Umbilical cord (tissue), 2 donors: ENCODE results near the gene CCDC57. TPM values are rescaled to one million over a fixed set of nuclear protein-coding genes. Genes with fewer than 3 reads are reported as not detected.
"Not testable (repeated sequence)": the region's sequence is repeated elsewhere in the genome, so short reads cannot be mapped to it uniquely, and the experiment has no call there.

Experiments
- DNase-seq: peaks from one replicate; pipeline ENCODE4 v3.0.0-alpha.2; 2015; ENCODE audit warnings: low spot score
- total RNA-seq: library from RNA; depleted of rRNA; stranded (reverse); fragments of >200 nt; gene quantifications from one replicate; pipeline ENCODE4 v1.2.3, GENCODE V29; 2014; ENCODE audit warnings: low replicate concordance; ENCODE audit not compliant: insufficient read depth

Gene CCDC57
- total RNA-seq, 1 donor from 2014 or later: 17.1 TPM

DNA sequence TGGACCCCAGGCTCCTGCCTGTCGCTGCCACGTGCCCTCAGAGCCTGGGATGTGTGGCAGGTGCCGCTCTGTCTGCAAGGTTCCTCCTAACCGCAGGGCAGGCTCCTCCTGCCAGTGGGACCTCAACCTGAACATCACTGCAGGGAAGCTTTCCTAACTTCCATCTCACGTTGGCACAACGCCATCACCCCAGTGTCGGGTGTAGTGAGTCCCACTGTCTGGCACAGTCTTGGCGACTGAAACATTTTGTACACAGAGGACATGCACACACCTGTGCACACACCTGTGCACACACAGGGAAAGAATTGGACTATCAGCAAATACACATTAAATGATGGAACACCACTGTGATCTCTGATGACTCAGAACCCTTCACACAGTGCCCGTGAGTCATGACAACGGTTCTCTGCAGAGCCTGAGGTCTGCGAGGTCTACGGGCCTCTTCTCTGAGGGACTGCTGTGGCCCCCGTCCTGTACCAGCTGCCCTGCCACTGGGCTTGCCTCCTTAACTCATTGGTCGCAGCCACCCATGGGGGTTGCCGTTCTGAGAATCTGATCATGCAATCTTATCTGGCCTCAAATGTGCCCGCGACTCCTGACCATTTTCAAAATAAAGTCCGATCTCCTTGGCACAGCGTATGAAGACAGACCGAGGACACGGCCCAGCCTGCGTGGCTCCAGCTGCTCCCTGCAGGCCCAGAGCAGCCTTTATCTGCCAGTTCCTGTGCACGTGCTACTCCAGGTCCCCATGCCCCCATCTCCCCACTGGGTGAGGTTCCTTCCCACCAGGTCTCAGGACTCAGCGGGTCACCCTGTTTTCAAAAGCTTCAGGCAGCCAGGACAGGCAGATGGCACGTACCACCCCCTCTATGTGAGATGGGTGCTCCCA lies 7.6 kb downstream of the CCDC57 start:
- peak; percentile 61 for DNase-seq

DNA sequence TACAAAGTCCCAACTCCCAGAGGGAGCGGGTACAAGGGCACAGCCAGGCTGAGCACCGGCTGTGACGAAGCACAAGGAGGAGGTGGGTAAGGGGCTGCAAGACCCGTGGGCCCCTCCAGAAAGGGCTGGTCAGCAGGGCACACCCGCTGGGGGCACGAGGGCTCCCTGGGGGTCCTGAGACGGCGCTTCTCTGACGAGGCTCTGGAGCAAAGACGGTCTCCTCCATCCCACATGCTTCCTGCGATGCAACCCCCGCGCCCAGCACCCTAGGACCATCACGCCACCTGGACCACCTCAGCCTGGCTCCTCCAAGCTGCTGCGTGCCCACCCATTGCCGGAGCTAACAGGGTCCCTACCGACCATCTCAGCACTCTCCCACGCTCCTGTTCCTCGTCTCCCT lies 8.7 kb downstream of the CCDC57 start:
- no peak for DNase-seq

DNA sequence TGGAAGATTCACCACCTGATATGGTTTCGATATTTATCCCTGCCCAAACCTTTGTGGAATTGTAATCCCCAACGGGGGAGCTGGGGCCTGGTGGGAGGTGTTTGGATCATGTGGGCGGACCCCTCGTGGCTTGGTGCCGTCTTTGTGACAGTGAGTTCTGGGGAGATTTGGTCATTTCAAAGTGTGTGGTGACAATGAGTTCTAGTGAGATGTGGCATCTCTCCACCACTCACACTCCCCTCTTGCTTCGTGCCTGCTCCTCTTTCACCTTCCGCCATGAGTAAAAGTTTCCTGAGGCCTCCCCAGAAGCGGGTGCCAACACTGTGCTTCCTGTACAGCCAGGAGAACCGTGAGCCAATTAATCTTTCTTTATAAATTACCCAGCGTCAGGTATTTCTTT lies 9.7 kb downstream of the CCDC57 start:
- DNase-seq: no peak

DNA sequence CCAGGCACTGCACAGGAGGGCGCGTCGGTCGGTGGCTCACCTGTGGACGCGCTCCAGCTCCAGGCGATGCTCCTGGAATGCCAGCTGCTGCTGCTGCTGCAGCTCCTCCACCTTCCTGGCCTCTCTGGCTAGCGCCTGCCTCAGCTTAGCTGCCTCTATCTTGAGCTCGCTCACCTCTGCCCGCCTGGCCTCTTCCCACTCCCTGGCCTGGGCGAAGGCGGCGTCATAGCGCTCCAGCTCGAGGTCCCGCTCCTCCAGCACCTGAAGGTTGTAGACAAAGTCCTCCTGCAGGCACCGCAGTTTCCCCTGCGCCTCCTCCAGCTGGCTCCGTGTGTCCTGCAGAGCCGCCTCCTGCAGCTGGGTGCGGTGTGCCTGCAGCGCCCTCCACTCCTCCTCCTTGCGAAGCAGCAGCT lies 11.1 kb downstream of the CCDC57 start:
- DNase-seq: no peak

DNA sequence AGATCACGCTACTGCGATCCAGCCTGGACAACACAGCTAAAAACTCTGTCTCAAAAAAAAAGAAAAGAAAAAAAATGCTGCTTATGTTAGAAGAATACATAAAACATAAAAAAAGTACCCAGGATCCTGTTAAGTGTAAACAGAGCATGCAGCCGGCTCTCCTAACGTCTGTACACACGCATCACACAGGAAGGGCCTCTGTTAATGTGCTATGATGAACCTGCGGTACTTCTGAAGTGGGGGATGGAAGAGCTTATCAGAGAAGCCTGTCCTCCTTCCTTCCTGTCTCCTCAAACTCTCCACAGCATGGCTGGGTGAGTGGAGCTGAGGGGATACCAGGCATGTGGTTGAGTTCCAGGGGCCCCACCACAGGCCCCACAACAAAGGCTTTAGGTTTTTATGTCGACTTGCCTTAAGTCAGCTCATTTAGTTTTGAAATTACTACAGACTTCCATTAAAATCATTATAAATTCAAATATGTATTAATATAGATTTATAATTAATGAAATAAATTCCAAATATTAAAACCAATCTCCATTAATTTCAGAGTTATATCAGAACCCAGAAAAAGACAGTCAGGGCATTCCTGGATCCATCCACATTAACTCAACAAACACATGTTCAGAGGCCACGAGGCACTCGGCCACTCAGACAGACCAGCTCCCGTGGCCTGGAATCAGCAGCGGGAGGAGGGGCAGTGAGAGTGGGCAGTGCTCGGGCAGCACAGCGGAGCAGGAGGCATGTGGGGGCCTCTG lies 11.7 kb downstream of the CCDC57 start:
- DNase-seq: no peak

DNA sequence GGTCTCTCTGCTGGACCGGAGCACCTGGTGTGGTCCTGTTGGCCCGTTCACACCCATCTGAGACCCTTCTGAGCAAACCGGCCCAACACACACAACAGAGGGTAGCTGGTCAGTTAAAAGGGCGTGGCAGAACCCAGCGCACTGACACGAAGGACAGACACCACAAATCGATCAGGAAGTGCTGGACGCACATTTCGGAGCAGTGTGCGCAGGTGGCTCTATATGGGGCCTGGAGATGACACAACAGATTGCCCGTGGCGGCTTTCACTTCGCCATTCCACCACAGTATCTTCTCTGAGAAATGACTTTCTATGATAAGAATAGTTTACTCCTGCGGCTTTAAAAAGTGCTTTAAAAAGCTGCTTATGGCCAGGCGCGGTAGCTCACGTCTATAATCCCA lies 12.5 kb downstream of the CCDC57 start:
- DNase-seq: no peak

DNA sequence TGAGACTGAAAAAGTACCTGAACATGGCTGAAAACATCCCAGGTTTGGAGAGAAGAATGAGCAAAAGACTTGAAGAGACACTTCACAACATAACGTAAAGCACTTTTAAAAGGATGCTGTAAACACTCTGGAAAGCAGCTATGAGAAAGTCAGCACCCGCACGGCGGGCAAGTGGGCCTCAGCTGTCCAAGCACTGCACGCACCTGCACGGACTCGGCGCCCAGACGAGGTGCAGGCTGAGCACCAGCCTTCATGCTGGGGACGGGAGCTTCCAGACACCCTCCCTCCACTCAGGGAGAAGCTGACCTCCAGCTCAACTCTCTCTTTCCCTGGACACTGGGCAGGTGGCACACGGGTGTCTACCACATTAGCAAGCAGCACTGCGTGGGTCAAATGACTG lies 13.1 kb downstream of the CCDC57 start:
- no peak for DNase-seq

DNA sequence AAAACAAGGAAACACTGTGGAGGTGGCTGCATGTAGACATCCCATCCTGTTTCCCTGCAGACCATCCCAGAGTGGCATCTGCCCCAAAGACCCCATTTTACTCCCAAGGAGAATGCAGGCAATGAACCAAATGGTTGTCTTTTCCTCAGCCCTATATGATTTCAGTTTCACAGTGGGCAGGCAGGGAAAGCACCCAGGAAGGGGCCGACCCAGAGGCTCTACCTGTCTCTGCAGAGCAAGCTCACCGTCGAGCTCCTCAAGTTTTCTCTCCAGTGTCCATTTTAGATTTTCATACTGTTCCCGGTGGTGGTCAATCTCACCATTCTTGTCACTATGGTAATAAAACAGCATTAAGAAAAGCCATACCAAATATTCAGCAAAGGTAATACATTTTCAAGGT lies 14.6 kb downstream of the CCDC57 start:
- no peak for DNase-seq

DNA sequence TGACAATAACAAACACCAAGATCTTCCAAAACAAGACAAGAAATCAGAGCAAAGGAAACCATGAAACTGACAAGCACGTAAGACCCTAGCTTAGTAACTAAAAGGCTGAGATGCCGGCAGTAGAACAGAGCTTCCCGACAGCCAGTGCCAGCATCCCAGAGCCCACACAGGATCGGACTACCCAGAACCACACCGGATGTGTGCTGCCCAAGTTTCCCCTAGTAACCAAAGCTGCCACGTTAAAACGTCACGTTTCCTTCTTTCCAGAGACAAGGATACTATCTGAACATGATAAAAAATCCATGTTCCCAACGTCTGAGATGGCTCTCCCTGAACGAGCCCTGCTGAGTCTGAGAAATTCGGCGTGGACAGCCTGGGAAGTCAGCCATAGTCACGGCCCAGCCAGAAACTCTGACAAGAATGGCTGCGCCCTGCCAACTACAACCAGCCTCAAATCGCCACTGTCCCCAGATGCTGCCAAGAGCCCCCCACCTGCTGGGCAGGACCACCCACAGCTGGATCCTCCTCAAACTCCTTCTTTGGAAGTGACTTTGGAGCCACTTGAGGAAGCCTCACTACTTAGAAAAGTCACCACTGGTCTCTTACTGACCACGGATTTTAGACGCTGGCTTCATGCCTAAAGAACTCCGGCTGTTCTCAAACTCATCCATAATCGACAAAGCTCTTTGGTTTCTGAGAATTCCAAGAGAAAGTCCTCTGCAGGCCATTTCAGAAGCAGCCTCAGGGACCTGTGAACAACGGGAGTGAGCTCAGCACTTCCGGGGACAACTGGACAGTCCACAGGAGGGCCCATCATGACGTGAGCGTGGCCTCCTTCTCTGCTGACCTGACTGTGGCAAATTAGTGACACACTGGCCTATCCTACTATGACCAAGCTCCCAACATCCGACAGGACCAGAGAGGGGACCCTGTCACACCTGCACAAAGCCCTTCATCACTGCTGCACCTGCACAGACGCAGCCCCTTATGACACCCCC lies 16.7 kb downstream of the CCDC57 start:
- no peak for DNase-seq

DNA sequence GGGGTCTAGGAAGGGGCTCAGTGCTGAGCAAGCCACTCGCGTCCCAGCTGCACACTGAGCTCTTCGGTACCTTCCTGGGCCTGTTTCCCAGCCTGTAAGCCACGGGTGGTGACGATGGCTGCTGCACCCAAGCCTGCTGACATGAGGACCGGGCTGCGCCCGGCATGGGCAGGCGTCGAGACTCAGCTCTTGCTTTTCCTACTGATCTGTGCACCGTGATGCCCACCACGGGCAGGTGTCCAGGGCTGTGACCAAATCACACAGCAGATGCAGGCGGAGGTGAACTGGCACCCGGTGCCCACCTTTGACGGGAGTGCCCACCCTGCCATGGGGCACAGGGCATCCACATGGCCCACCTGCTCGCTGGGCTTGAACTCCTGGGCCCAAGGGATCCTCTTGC lies 17.9 kb downstream of the CCDC57 start:
- no peak for DNase-seq

DNA sequence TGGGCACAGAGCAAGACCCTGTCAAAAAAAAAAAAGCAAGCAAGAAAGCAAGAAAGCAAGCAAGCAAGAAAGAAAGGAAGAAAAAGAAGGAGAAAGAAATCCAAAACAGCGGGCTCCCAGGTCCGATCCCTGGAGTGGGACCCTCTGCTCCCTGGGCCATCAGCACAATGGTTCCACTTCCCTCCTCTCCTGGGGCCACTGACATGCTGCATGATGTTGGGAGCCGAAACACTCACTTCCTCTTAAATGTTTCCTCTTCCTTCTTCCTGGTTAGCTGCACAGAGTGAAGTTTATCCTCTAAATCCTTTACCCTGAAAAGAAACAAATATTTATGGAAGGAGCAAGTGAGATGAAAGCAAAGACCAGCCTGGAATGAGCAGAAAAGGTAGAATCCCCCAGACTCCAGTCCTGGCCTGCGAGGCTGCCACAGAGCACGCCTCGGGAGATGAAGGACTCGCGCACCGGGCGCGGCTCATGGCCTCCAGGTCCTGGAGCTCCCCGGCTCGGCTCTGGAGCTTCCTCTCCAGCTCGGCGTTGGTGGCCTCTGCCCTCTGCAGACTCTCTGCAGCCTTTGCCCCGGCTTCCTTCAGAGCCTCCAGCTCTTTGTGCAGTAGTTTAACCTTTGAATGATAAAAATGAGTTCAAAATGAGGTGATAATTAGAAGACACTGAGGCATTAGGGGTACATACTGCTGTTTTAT lies 19.0 kb downstream of the CCDC57 start:
- DNase-seq: no peak

DNA sequence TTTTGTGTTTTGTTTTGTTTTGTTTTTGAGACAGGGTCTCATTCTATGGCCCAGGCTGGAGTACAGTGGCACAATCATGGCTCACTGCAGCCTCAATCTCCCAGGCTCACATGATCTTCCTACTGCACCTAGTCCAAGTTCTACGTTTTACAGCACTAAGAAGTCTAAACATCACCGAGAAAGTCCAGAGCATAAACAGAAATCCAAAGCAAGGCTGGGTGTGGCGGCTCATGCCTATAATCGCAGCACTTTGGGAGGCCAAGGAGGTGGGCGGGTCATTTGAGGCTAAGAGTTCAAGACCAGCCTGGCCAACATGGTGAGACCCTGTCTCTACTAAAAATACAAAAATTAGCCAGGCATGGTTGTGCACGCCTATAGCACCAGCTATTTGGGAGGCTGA lies 19.6 kb downstream of the CCDC57 start:
- not testable (repeated sequence) for DNase-seq

DNA sequence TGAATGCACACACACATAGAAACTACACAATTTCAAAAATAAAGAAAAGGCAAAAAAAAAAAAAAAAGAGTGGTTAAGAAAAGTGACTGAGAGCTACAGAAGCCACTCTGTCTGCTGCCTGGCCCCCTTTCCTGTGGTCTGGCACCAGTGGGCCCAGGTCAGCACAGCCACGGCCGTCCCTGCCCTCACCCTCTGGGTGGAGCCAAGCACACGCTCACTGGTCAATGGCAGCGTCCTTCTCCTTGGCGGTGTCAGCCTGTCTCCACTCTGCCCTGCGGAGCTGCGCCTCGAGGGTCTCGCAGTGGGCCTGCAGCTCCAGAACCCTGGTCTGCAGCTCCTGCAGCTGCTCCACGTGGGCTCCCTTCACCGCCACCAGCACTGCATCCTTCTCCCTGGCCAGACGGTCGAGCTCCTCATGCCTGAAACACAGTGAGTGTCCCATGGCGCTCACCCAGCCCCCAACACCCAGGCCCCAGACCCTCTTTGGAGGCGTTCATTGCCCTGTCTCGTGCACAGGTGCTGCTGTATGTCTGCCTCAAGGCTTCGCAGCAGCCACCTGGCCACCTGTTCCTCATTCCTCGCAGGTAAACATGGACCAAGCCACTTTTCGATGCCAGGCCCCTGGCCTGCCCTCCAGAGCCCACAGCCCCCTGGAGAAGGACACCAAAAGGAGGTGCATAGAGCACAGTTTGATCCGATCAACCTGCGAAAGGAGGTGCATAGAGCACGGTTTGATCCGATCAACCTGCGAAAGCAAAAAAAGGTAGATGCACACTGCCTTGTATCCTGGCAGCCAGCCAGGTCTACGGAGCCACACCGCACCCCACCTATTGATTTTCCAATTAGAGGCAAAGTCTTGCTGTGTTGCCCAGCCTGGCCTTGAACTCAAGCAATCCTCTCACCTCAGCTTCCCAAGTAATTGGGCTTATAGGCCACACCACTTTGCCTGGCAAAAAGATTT lies 24.4 kb downstream of the CCDC57 start:
- DNase-seq: no peak

DNA sequence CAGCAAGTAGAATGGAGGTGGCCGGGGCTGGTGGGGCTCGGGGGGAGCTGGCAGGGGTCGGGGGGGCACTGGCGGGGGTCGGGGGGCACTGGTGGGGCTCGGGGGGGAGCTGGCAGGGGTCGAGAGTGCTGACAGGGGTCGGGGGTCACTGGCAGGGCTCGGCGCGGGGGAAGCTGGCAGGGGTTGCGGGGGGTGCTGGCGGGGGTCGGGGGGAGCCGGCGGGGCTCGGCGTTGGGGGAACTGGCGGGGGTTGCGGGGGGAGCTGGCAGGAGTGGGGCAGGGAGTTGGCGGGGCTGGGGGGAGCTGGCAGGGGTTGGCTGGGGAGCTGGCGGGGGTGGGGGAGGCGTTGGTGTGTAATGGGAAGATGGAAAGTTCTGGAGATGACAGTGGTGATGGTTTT lies 25.1 kb downstream of the CCDC57 start:
- DNase-seq: no peak

DNA sequence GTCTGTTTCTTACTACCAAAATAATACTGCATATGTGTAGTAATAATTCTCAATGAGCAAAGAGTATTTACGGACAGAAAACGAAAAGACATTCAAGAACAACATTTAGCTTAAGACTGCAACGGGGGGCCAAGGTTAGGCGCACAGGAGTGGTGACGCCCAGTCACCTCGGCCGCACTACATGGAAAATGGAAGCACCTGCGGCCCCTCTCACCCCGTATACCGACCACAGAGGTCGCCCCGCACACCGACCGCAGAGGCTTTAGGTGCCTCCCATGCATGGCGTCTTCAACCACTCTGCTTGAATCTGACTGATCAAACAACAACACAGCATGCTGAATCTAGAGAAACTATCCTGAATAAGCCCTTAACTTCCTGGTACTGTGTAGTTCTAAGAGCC lies 26.4 kb downstream of the CCDC57 start:
- no peak for DNase-seq

DNA sequence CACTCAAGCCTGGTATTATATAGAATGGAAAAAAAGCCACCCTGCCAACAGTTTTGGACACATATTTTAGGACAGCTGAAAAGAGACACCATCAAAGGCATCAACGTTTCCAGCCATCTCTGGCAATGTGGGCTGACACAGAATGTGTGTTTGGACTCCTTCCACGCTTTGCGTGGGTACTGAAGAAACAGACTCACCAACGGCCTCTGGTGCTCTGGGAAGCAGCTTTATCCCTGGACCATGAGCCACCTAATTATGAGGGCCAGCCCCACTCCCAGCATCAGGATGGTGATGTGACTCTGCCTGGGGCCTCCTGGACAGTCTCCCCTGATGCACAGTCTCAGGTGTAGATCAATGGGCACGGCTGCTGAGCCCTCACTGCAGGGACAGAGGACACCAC lies 27.9 kb downstream of the CCDC57 start:
- DNase-seq: no peak

DNA sequence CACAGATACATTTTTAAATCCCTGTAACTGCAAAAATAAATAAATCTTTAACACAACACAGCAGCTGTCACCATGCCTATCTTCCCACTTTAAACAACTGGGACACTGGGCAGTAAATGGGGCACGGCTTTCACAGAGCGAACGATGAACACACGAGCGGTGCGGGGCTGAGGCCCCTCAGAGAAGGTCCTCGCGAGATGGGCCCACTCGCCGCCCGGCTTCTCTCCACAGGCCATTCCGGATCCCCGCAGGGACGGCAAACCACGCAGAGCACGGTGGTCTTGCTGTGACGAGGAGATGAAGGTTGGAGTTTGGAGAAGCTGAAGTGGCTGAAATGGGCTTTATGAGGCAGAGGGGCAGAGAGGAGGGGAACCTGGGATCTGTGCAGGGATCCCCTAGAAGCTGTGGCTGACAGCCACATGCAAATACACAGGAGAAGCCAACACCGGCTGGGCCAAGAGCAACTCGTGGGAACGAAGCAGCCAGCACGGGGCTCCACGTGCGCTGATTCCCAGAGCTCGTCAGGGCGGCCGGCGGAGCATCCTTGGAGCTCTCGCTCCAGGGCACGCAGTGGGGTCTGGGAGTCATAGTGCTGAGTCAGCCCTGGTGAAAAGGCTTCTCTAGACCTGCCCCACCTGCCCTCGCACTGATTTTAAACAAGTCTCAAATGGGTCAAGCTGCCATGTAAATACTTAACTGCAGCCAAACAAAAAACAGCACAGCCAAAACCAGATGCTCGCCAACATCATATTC lies 31.7 kb downstream of the CCDC57 start:
- DNase-seq: no peak

DNA sequence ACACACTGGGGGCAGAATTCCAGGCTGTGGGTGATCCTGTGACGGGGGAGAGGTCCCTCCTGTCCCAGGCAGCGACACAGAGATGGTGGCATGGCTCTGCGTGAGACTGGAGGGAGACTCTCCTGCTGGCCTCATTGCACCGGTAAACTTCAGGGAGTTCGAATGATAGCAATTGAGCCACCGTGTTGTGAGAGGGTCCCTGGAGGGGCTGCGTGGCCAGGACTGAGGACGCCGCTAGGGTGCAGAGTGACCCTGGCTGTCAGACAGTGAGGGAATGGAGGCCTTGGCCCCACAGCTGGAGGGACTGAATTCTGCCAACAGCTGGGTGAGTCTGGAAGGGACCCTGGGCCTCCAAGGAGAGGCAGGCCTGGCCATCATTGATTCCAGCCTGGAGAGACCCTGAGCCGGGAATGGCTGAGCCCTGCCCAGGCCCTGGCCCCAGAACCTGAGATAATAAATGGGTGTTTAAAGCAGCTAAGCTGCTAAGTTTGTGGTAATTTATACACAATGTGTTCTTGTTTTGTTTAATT lies 32.6 kb downstream of the CCDC57 start:
- no peak for DNase-seq

DNA sequence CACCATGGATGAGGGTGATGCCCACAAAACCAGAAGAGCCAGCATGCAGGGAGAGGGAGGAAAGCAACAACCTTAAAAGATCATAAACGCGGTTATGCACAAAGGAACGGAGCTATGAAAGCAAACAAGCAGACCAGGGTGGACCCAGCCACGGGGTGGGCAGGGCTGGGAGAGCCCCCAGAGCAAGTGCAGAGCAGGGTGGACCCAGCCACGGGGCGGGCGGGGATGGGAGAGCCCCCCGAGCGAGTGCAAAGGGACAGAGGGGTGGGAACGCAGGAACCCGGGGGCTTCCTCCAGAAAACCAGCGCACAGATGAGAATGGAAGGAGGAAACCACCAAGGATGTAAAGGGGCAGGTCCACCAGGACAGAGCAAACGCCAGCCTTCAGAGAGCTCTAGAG lies 33.2 kb downstream of the CCDC57 start:
- no peak for DNase-seq
